GM19372 (cell line): Measurements from ENCODE around the gene EGFL6.
"Not testable (repeated sequence)": the region's sequence is repeated elsewhere in the genome, so short reads cannot be mapped to it uniquely, and the experiment has no call there.

Source experiments
- ATAC-seq: cut with Tn5 transposase; IDR thresholded peaks from one replicate; pipeline ENCODE4 v1.9.1; 2021; ENCODE audit warnings: mild to moderate bottlenecking, low read depth, moderate library complexity; ENCODE audit not compliant: unreplicated experiment

Gene EGFL6

GRCh38 chrX:13651150-13651549, 81.7 kb downstream of the EGFL6 start:
- no peak for ATAC-seq

- no peak for ATAC-seq
Measured at GRCh38 chrX:13652287-13652793, 82.9 kb downstream of the EGFL6 start.

GRCh38 chrX:13652850-13653693, 83.7 kb downstream of the EGFL6 start, which contains the start of gene TCEANC:
Gene TCEANC, plus strand, starts transcription at chrX:13653141. Its CDS starts 9,368 bp downstream, at chrX:13662509.
- peak; percentile 92 for ATAC-seq

GRCh38 chrX:13654116-13654515, 84.7 kb downstream of the EGFL6 start:
- no peak for ATAC-seq

GRCh38 chrX:13655674-13656073, 86.3 kb downstream of the EGFL6 start:
- no peak for ATAC-seq

- no peak for ATAC-seq
Measured at GRCh38 chrX:13658602-13659001, 89.2 kb downstream of the EGFL6 start.

- ATAC-seq = no peak
Measured at GRCh38 chrX:13659063-13659462, 89.7 kb downstream of the EGFL6 start.

GRCh38 chrX:13661735-13662288, 92.4 kb downstream of the EGFL6 start:
- no peak for ATAC-seq

GRCh38 chrX:13662355-13662791, 93.0 kb downstream of the EGFL6 start:
- ATAC-seq = no peak

- no peak for ATAC-seq
Measured at GRCh38 chrX:13664020-13664419, 94.6 kb downstream of the EGFL6 start.

GRCh38 chrX:13666836-13667235, 97.4 kb downstream of the EGFL6 start:
- ATAC-seq = no peak

GRCh38 chrX:13667919-13668318, 98.5 kb downstream of the EGFL6 start:
- ATAC-seq = no peak

GRCh38 chrX:13669246-13669737, 99.9 kb downstream of the EGFL6 start:
- peak; percentile 83 for ATAC-seq

- not testable (repeated sequence) for ATAC-seq
Measured at GRCh38 chrX:13669755-13670154, 100.4 kb downstream of the EGFL6 start.

GRCh38 chrX:13670197-13670596, 100.8 kb downstream of the EGFL6 start:
- ATAC-seq = no peak

- no peak for ATAC-seq
Measured at GRCh38 chrX:13673016-13673415, 103.6 kb downstream of the EGFL6 start.

GRCh38 chrX:13676885-13677284, 107.5 kb downstream of the EGFL6 start:
- no peak for ATAC-seq

GRCh38 chrX:13679700-13680099, 110.3 kb downstream of the EGFL6 start:
- ATAC-seq = not testable (repeated sequence)

GRCh38 chrX:13681595-13681994, 112.2 kb downstream of the EGFL6 start:
- ATAC-seq = no peak
